Measurements from ENCODE around the gene RAB12.

GRCh38 chr18:8639762-8640161, 30.5 kb downstream of the RAB12 start:
- no peak for TF ChIP-seq CTCF (conservative IDR thresholded peaks at IDR 0.05)
- TF ChIP-seq EZH2 (IDR thresholded peaks at IDR 0.05; ENCODE audit: low read depth): no peak
